ENCODE results near the gene ARRDC1. TPM values are rescaled to one million over a fixed set of nuclear protein-coding genes. Genes with fewer than 3 reads are reported as not detected.
"Not testable (repeated sequence)": the region's sequence is repeated elsewhere in the genome, so short reads cannot be mapped to it uniquely, and the experiment has no call there.

The ARRDC1 gene
- 10 to 100 TPM; 27.5 to 39.3 (median 33.8) TPM for total RNA-seq

- peak; percentile 92 to 95 for ATAC-seq
- Mint-ChIP-seq H3K4me1 (ENCODE audit: low read depth) (peaks cover 20% of the 10 kb centered on the region), H3K27me3 (ENCODE audit: low read depth) (no peaks in the 10 kb centered on the region), H3K9me3 (no peaks in the 10 kb centered on the region), H3K4me3 (peak within 1 kb of the TSS; percentile 84), H3K36me3 (ENCODE audit: insufficient read depth) (no peaks in the 10 kb centered on the region)
- peak; percentile 94 for DNase-seq
Observed at GRCh38 chr9:137605121-137606004, at the start of gene ARRDC1. ARRDC1 (plus strand) TSS chr9:137605686; CDS start chr9:137605718, 32 bp downstream.

GRCh38 chr9:137556069-137556838 is 49.2 kb upstream of the ARRDC1 start:
- Mint-ChIP-seq H3K36me3 (ENCODE audit: insufficient read depth) (peaks cover 28% of the 10 kb centered on the region), H3K4me3 (no peak overlapping the region), H3K9me3 (no peaks in the 10 kb centered on the region), H3K4me1 (ENCODE audit: low read depth) (peaks cover 5% of the 10 kb centered on the region), H3K27me3 (ENCODE audit: low read depth) (no peaks in the 10 kb centered on the region)
- DNase-seq: no peak
- no peak for ATAC-seq

- no peaks in the 10 kb centered on the region for H3K27me3 Mint-ChIP-seq (ENCODE audit: low read depth)
- peaks cover 34% of the 10 kb centered on the region for H3K36me3 Mint-ChIP-seq (ENCODE audit: insufficient read depth)
- no peaks in the 10 kb centered on the region for H3K4me1 Mint-ChIP-seq (ENCODE audit: low read depth)
- H3K9me3 Mint-ChIP-seq: no peaks in the 10 kb centered on the region
- no peak overlapping the region for H3K4me3 Mint-ChIP-seq
- ATAC-seq (no peak), DNase-seq (no peak)
Observed at GRCh38 chr9:137558127-137558526, 47.4 kb upstream of the ARRDC1 start.

- Mint-ChIP-seq H3K4me3 (no peak overlapping the region), H3K27me3 (ENCODE audit: low read depth) (no peaks in the 10 kb centered on the region), H3K36me3 (ENCODE audit: insufficient read depth) (peaks cover 33% of the 10 kb centered on the region), H3K4me1 (ENCODE audit: low read depth) (peaks cover 10% of the 10 kb centered on the region), H3K9me3 (no peaks in the 10 kb centered on the region)
- no peak for DNase-seq
- no peak for ATAC-seq
Observed at GRCh38 chr9:137564134-137564533, 41.4 kb upstream of the ARRDC1 start.

GRCh38 chr9:137564817-137565411 is 40.6 kb upstream of the ARRDC1 start:
- no peaks in the 10 kb centered on the region for H3K27me3 Mint-ChIP-seq (ENCODE audit: low read depth)
- no peak for ATAC-seq
- peaks cover 10% of the 10 kb centered on the region for H3K4me1 Mint-ChIP-seq (ENCODE audit: low read depth)
- H3K4me3 Mint-ChIP-seq: no peak overlapping the region
- H3K9me3 Mint-ChIP-seq: no peaks in the 10 kb centered on the region
- peaks cover 28% of the 10 kb centered on the region for H3K36me3 Mint-ChIP-seq (ENCODE audit: insufficient read depth)
- DNase-seq: no peak

GRCh38 chr9:137568445-137568844 is 37.0 kb upstream of the ARRDC1 start:
- not testable (repeated sequence) for H3K4me3 Mint-ChIP-seq, ATAC-seq
- peaks cover 17% of the 10 kb centered on the region for H3K4me1 Mint-ChIP-seq (ENCODE audit: low read depth)

GRCh38 chr9:137569609-137570203 is 35.8 kb upstream of the ARRDC1 start:
- no peaks in the 10 kb centered on the region for H3K27me3 Mint-ChIP-seq (ENCODE audit: low read depth)

More at GRCh38 chr9:137568445-137568844, 37.0 kb upstream of the ARRDC1 start:
- peaks cover 27% of the 10 kb centered on the region for H3K36me3 Mint-ChIP-seq (ENCODE audit: insufficient read depth)
- H3K9me3 Mint-ChIP-seq; H3K27me3 Mint-ChIP-seq (ENCODE audit: low read depth); DNase-seq: not testable (repeated sequence)

GRCh38 chr9:137570566-137570965 is 34.9 kb upstream of the ARRDC1 start:
- Mint-ChIP-seq H3K9me3 (no peaks in the 10 kb centered on the region), H3K4me3 (no peak overlapping the region), H3K4me1 (ENCODE audit: low read depth) (peaks cover 13% of the 10 kb centered on the region), H3K27me3 (ENCODE audit: low read depth) (no peaks in the 10 kb centered on the region), H3K36me3 (ENCODE audit: insufficient read depth) (peaks cover 23% of the 10 kb centered on the region)
- DNase-seq: no peak
- ATAC-seq: no peak

More at GRCh38 chr9:137569609-137570203, 35.8 kb upstream of the ARRDC1 start:
- Mint-ChIP-seq H3K4me1 (ENCODE audit: low read depth) (peaks cover 9% of the 10 kb centered on the region), H3K36me3 (ENCODE audit: insufficient read depth) (peaks cover 18% of the 10 kb centered on the region), H3K4me3 (no peak overlapping the region), H3K9me3 (no peaks in the 10 kb centered on the region)
- no peak for ATAC-seq
- DNase-seq: no peak

- H3K4me3 Mint-ChIP-seq: no peak overlapping the region
- peaks cover 37% of the 10 kb centered on the region for H3K4me1 Mint-ChIP-seq (ENCODE audit: low read depth)
- DNase-seq (no peak), ATAC-seq (no peak)
- peaks cover 26% of the 10 kb centered on the region for H3K36me3 Mint-ChIP-seq (ENCODE audit: insufficient read depth)
- H3K9me3 Mint-ChIP-seq: no peaks in the 10 kb centered on the region
- H3K27me3 Mint-ChIP-seq (ENCODE audit: low read depth): no peaks in the 10 kb centered on the region
Observed at GRCh38 chr9:137574192-137574591, 31.3 kb upstream of the ARRDC1 start.

- Mint-ChIP-seq H3K9me3 (no peaks in the 10 kb centered on the region), H3K36me3 (ENCODE audit: insufficient read depth) (peaks cover 25% of the 10 kb centered on the region), H3K4me3 (no peak overlapping the region), H3K27me3 (ENCODE audit: low read depth) (no peaks in the 10 kb centered on the region), H3K4me1 (ENCODE audit: low read depth) (peaks cover 38% of the 10 kb centered on the region)
- DNase-seq (no peak), ATAC-seq (no peak)
Observed at GRCh38 chr9:137575364-137575715, 30.1 kb upstream of the ARRDC1 start.

- Mint-ChIP-seq H3K4me1 (ENCODE audit: low read depth) (peaks cover 34% of the 10 kb centered on the region), H3K36me3 (ENCODE audit: insufficient read depth) (peaks cover 20% of the 10 kb centered on the region), H3K27me3 (ENCODE audit: low read depth) (no peaks in the 10 kb centered on the region), H3K9me3 (no peaks in the 10 kb centered on the region), H3K4me3 (peak overlapping the region; percentile 20)
- ATAC-seq (no peak), DNase-seq (no peak)
Observed at GRCh38 chr9:137575716-137576411, 29.6 kb upstream of the ARRDC1 start.

- Mint-ChIP-seq H3K9me3 (no peaks in the 10 kb centered on the region), H3K27me3 (ENCODE audit: low read depth) (no peaks in the 10 kb centered on the region), H3K4me1 (ENCODE audit: low read depth) (peaks cover 33% of the 10 kb centered on the region), H3K36me3 (ENCODE audit: insufficient read depth) (peaks cover 20% of the 10 kb centered on the region), H3K4me3 (peak within 1 kb of the TSS; percentile 86)
- ATAC-seq: peak; percentile 98 to 99
- DNase-seq: peak; percentile 94
Observed at GRCh38 chr9:137578518-137579258, 26.8 kb upstream of the ARRDC1 start, which contains the start of gene DPH7. DPH7 (minus strand) TSS chr9:137578925; CDS start chr9:137578777, 148 bp downstream.

- H3K4me3 Mint-ChIP-seq: peak overlapping the region; percentile 86
- DNase-seq: no peak
- H3K27me3 Mint-ChIP-seq (ENCODE audit: low read depth): no peaks in the 10 kb centered on the region
- no peak for ATAC-seq
- peaks cover 33% of the 10 kb centered on the region for H3K4me1 Mint-ChIP-seq (ENCODE audit: low read depth)
- H3K36me3 Mint-ChIP-seq (ENCODE audit: insufficient read depth): peaks cover 20% of the 10 kb centered on the region
- H3K9me3 Mint-ChIP-seq: no peaks in the 10 kb centered on the region
Observed at GRCh38 chr9:137579259-137579604, 26.3 kb upstream of the ARRDC1 start.

Data from activated T-cell treated with anti-CD3 and anti-CD28 coated beads, Interleukin-2, amount 50 U/mL, for 4 hours (primary cell).